HepG2 (cell line): ENCODE data around the gene TMEM14B. TPM values are rescaled to one million over a fixed set of nuclear protein-coding genes. Genes with fewer than 3 reads are reported as not detected.
A peak's percentile ranks its signal among the peaks of the same experiment; 100 is the strongest.

Experiments used
- ARNTL ChIP-seq: sonication (generic); formaldehyde crosslinking; IDR thresholded peaks from 2 replicates; pipeline ENCODE4 v1.4.0; 2020; ENCODE audit warnings: mild to moderate bottlenecking, missing genetic modification reagents
- BCL6 ChIP-seq: IDR thresholded peaks from 2 replicates; pipeline ENCODE4 v1.6.1; 2016; ENCODE audit warnings: missing genetic modification reagents, missing compliant biosample characterization
- E2F2 ChIP-seq: sonication (generic); formaldehyde crosslinking; IDR thresholded peaks from 2 replicates; pipeline ENCODE4 v1.4.0; 2020; ENCODE audit warnings: missing genetic modification reagents, borderline replicate concordance
- FOXJ3 ChIP-seq: sonication (generic); formaldehyde crosslinking; IDR thresholded peaks from 2 replicates; pipeline ENCODE4 v1.4.0; 2020; ENCODE audit warnings: missing genetic modification reagents, mild to moderate bottlenecking, borderline replicate concordance
- GFI1 ChIP-seq: sonication (generic); formaldehyde crosslinking; IDR thresholded peaks from 2 replicates; pipeline ENCODE4 v1.5.0; 2020; ENCODE audit warnings: missing genetic modification reagents, mild to moderate bottlenecking, borderline replicate concordance
- NR2C2 ChIP-seq: sonication (generic); formaldehyde crosslinking; IDR thresholded peaks from 2 replicates; pipeline ENCODE4 v1.4.0; 2020; ENCODE audit warnings: missing genetic modification reagents, mild to moderate bottlenecking, moderate library complexity, borderline replicate concordance
- PLRG1 ChIP-seq: fragments of 450-650 bp; conservative IDR thresholded peaks from 2 replicates; pipeline ENCODE4 v1.6.1; 2016
- SAP130 ChIP-seq: IDR thresholded peaks from 2 replicates; pipeline ENCODE4 v1.6.1; 2016; ENCODE audit warnings: low read depth
- TOPORS ChIP-seq: sonication (generic); formaldehyde crosslinking; IDR thresholded peaks from 2 replicates; pipeline ENCODE4 v1.8.0; 2023; ENCODE audit warnings: mild to moderate bottlenecking, missing genetic modification reagents
- ZNF143 ChIP-seq: sonication (generic); formaldehyde crosslinking; IDR thresholded peaks from 2 replicates; pipeline ENCODE4 v1.4.0; 2020; ENCODE audit warnings: missing genetic modification reagents
- ZNF230 ChIP-seq: sonication (generic); formaldehyde crosslinking; IDR thresholded peaks from 2 replicates; pipeline ENCODE4 v1.4.0; 2020; ENCODE audit warnings: mild to moderate bottlenecking, missing genetic modification reagents
- ZNF275 ChIP-seq: sonication (generic); formaldehyde crosslinking; IDR thresholded peaks from 2 replicates; pipeline ENCODE4 v1.8.0; 2022; ENCODE audit warnings: missing genetic modification reagents, mild to moderate bottlenecking, inconsistent platforms, borderline replicate concordance
- ZNF556 ChIP-seq: sonication (generic); formaldehyde crosslinking; IDR thresholded peaks from 2 replicates; pipeline ENCODE4 v1.4.0; 2020; ENCODE audit warnings: mild to moderate bottlenecking, missing genetic modification reagents, borderline replicate concordance
- ZNF564 ChIP-seq: sonication (generic); formaldehyde crosslinking; IDR thresholded peaks from 2 replicates; pipeline ENCODE4 v1.8.1; 2023; ENCODE audit warnings: mild to moderate bottlenecking, missing genetic modification reagents
- ZNF589 ChIP-seq: sonication (generic); formaldehyde crosslinking; conservative IDR thresholded peaks from 2 replicates; pipeline ENCODE4 v1.8.0; 2022; ENCODE audit warnings: mild to moderate bottlenecking, moderate library complexity, missing genetic modification reagents
- ZNF646 ChIP-seq: sonication (generic); formaldehyde crosslinking; IDR thresholded peaks from 2 replicates; pipeline ENCODE4 v1.9.0; 2021; ENCODE audit warnings: mild to moderate bottlenecking, missing genetic modification reagents
- ZNF850 ChIP-seq: sonication (generic); formaldehyde crosslinking; conservative IDR thresholded peaks from 2 replicates; pipeline ENCODE4 v1.9.0; 2021; ENCODE audit warnings: mild to moderate bottlenecking, missing genetic modification reagents
- polyA plus RNA-seq, 8 experiments: library from polyadenylated mRNA; depleted of rRNA in 3 of 8; stranded (reverse) in 7 of 8; unstranded in 1 of 8; fragments of >200 nt; fragmentation: Illumina TruSeq in 4 of 8; extraction: Trizol in 4 of 8; gene quantifications; 2 replicates each; pipeline versions ENCODE4 v1.2.1 to v1.2.3, GENCODE V29; 2011 to 2016; ENCODE audit warnings: low read depth in 4 of 8, missing spikeins in 1 of 8, mixed read lengths in 1 of 8; ENCODE audit not compliant: insufficient read depth in 1 of 8
- total RNA-seq, 5 experiments: library from RNA; depleted of rRNA; stranded (reverse); fragments of >200 nt; fragmentation: Illumina TruSeq; extraction: Trizol; gene quantifications; 2 replicates each; pipeline ENCODE4 v1.2.3, GENCODE V29; 2016; ENCODE audit warnings: low read depth in 1 of 5
- TF ChIP-seq, protein P1 (sequence below): sonication (generic); formaldehyde crosslinking; IDR thresholded peaks from 2 replicates; pipeline ENCODE4 v1.8.0; 2022; ENCODE audit warnings: mild to moderate bottlenecking, missing genetic modification reagents, moderate library complexity

The TMEM14B gene
- total and polyA plus RNA-seq, 2 of the 13 experiments (the other 11 are each of a cell fraction or from before 2014, with no cell fraction given) = 133 to 200 TPM

DNA sequence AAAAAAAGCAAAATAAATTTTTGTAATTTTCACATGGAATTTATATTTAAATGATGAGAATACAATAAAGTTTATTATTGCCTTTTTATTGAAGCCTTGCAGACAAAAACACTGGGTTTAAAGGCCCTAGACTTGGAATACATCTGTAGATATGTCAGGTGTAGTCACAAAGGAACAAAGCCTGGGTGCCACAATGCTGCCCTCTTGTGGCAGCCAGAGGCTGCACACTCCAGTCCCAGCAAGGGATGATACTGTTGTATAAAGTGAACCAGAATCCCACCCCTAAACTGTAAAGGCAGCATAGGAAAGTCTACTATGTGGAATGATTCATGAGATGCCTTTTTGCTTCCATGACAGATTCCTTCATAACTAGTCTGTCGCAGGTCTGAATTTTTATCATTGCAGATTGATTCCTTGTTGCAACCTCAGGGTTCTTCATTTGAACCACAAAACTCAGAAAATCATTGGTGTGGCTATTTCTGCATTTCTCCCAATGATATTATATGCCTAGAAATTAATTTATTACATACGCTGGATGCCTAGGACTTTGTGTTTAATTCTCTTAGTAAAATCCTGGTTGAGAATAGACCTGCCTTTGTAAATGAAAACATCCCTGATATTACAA is 53.7 kb downstream of the TMEM14B start (continued):
- TF ChIP-seq ZNF646 (CRISPR knock-in tag) = no peak
- TF ChIP-seq ZNF230 (CRISPR knock-in tag) = no peak
- TF ChIP-seq ZNF850 (CRISPR knock-in tag) = no peak
- no peak for TF ChIP-seq ARNTL
- no peak for TF ChIP-seq ZNF564
- TF ChIP-seq ZNF143 (CRISPR knock-in tag) = no peak
- TF ChIP-seq FOXJ3 (CRISPR knock-in tag) = no peak
- TF ChIP-seq ZNF589 (CRISPR knock-in tag) = no peak
- TF ChIP-seq ZNF556 (CRISPR knock-in tag) = no peak
- TF ChIP-seq, protein P1, sequence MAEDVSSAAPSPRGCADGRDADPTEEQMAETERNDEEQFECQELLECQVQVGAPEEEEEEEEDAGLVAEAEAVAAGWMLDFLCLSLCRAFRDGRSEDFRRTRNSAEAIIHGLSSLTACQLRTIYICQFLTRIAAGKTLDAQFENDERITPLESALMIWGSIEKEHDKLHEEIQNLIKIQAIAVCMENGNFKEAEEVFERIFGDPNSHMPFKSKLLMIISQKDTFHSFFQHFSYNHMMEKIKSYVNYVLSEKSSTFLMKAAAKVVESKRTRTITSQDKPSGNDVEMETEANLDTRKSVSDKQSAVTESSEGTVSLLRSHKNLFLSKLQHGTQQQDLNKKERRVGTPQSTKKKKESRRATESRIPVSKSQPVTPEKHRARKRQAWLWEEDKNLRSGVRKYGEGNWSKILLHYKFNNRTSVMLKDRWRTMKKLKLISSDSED = no peak
- TF ChIP-seq ZNF275 = no peak
- no peak for TF ChIP-seq TOPORS (CRISPR knock-in tag)
- TF ChIP-seq E2F2 (CRISPR knock-in tag) = no peak
- TF ChIP-seq NR2C2 (CRISPR knock-in tag) = no peak
- no peak; the same call in 1 of the 2 replicates for TF ChIP-seq SAP130 (CRISPR knock-in tag)
- 0 out of 2 replicates have a peak, but pooled peaks have one; percentile 16 for TF ChIP-seq GFI1 (CRISPR knock-in tag)
- no peak for TF ChIP-seq PLRG1
- TF ChIP-seq BCL6 (CRISPR knock-in tag) = 0 out of 2 replicates have a peak, but pooled peaks have one; percentile 17
